Naive thymus-derived CD4-positive, alpha-beta T cell (primary cell): ENCODE measurements around the gene GNG13. TPM values are rescaled to one million over a fixed set of nuclear protein-coding genes. Genes with fewer than 3 reads are reported as not detected.

Experiments
- ATAC-seq: fragments of 150-1000 bp; cut with Tn5 transposase; 2 replicates; pipeline ENCODE4 v1.10.0; 2021; ENCODE audit warnings: mild to moderate bottlenecking, moderate library complexity
- CTCF ChIA-PET: fragments of 350-600 bp; sonication (Branson Sonifier 250); formaldehyde crosslinking; loops from one replicate; lab custom pipeline; 2021; ENCODE audit warnings: antibody characterized with exemption; lab: Charles Lee
- POLR2A ChIA-PET: fragments of 350-600 bp; sonication (Branson Sonifier 250); formaldehyde crosslinking; loops from one replicate; lab custom pipeline; 2021; ENCODE audit warnings: antibody characterized with exemption, inconsistent platforms; lab: Charles Lee
- DNase-seq, 9 donors: peaks; one replicate each; pipeline versions ENCODE4 v3.0.0 to v3.0.0-alpha.2; 2020 to 2022; ENCODE audit warnings: mixed read lengths in 1 of 9
- H3K27ac ChIP-seq: one replicate; pipeline ENCODE4 v1.7.0; 2013; ENCODE audit warnings: mild to moderate bottlenecking, low read depth, low read length, moderate library complexity
- H3K27me3 ChIP-seq, 2 donors: one replicate each; pipeline ENCODE4 v1.7.0; 2013; ENCODE audit warnings: low read length in 2 of 2, mild to moderate bottlenecking in 2 of 2, moderate library complexity in 2 of 2; ENCODE audit not compliant: control insufficient read depth in 2 of 2, insufficient read depth in 2 of 2
- H3K36me3 ChIP-seq, 3 experiments: 1 replicate in 2 of 3; 2 replicates in 1 of 3; pipeline ENCODE4 v1.7.0; 2013; ENCODE audit warnings: low read length in 3 of 3, mild to moderate bottlenecking in 3 of 3, moderate library complexity in 1 of 3; ENCODE audit not compliant: insufficient read depth in 3 of 3, control insufficient read depth in 2 of 3
- H3K4me1 ChIP-seq, 2 donors: one replicate each; pipeline ENCODE4 v1.7.0; 2013; ENCODE audit warnings: low read length in 2 of 2, mild to moderate bottlenecking in 2 of 2, moderate library complexity in 1 of 2; ENCODE audit not compliant: control insufficient read depth in 2 of 2, insufficient read depth in 2 of 2
- H3K4me3 ChIP-seq: 2 replicates; pipeline ENCODE4 v1.7.0; 2013; ENCODE audit warnings: mild to moderate bottlenecking, low read length
- H3K9me3 ChIP-seq, 3 experiments: 1 replicate in 2 of 3; 2 replicates in 1 of 3; pipeline ENCODE4 v1.7.0; 2013; ENCODE audit warnings: low read length in 3 of 3; ENCODE audit not compliant: control insufficient read depth in 2 of 3
- H3K27ac Mint-ChIP-seq, 9 donors: one replicate each; pipeline ENCODE4 v1.8.0; 2020 to 2022; ENCODE audit warnings: mixed read lengths in 9 of 9, mild to moderate bottlenecking in 8 of 9, moderate library complexity in 5 of 9, inconsistent platforms in 2 of 9
- H3K27me3 Mint-ChIP-seq, 5 donors: one replicate each; pipeline ENCODE4 v1.8.0; 2021 to 2022; ENCODE audit warnings: mixed read lengths in 5 of 5, mild to moderate bottlenecking in 1 of 5
- H3K36me3 Mint-ChIP-seq, 5 donors: one replicate each; pipeline ENCODE4 v1.8.0; 2020 to 2022; ENCODE audit warnings: mixed read lengths in 5 of 5, mild to moderate bottlenecking in 3 of 5, inconsistent platforms in 1 of 5
- H3K4me1 Mint-ChIP-seq, 7 donors: one replicate each; pipeline ENCODE4 v1.8.0; 2020 to 2022; ENCODE audit warnings: mixed read lengths in 7 of 7, mild to moderate bottlenecking in 3 of 7, inconsistent platforms in 1 of 7
- H3K4me3 Mint-ChIP-seq, 10 donors: one replicate each; pipeline ENCODE4 v1.8.0; 2020 to 2022; ENCODE audit warnings: mild to moderate bottlenecking in 10 of 10, mixed read lengths in 10 of 10, moderate library complexity in 6 of 10, inconsistent platforms in 2 of 10
- H3K9me3 Mint-ChIP-seq, 11 donors: one replicate each; pipeline ENCODE4 v1.8.0; 2020 to 2022; ENCODE audit warnings: mixed read lengths in 11 of 11, mild to moderate bottlenecking in 4 of 11, inconsistent platforms in 1 of 11, moderate library complexity in 1 of 11
- intact Hi-C, 2 donors: fragments of 100-400 bp; cut with micrococcal nuclease; formaldehyde crosslinking; loops; one replicate each; pipeline ENCODE4 v1.15.1; 2023
- polyA plus RNA-seq, 2 donors: library from polyadenylated mRNA; unstranded; fragments of 300-500 nt; fragmentation: Illumina TruSeq; gene quantifications; one replicate each; pipeline ENCODE4 v1.2.3, GENCODE V29; 2021
- total RNA-seq, 6 experiments: library from RNA in 5 of 6; stranded (reverse) in 5 of 6; gene quantifications; 1 replicate in 5 of 6; 2 replicates in 1 of 6; pipeline ENCODE4 v1.2.3 and lab custom pipeline; 2021 to 2026

GNG13 gene
- total and polyA plus RNA-seq, 7 experiments from 2014 or later: not detected

- peaks cover 0 to 8% (median 3%) of the 10 kb centered on the region in 5 donors for H3K27me3 Mint-ChIP-seq
- ATAC-seq: no peak
- intact Hi-C loops: no loop called here
- ChIA-PET POLR2A (no interaction called here), CTCF (no interaction called here)
- H3K27ac Mint-ChIP-seq: no peak overlapping the region
- no peaks in the 10 kb centered on the region for H3K4me1 ChIP-seq
- no peaks in the 10 kb centered on the region for H3K9me3 ChIP-seq
- peaks cover 0 to 3% (median 0%) of the 10 kb centered on the region in 7 donors for H3K4me1 Mint-ChIP-seq
- no peak for DNase-seq
- no peaks in the 10 kb centered on the region for H3K36me3 ChIP-seq
- H3K27me3 ChIP-seq: no peaks in the 10 kb centered on the region
- no peak overlapping the region for H3K4me3 Mint-ChIP-seq
- peaks cover 0 to 6% (median 0%) of the 10 kb centered on the region in 5 donors for H3K36me3 Mint-ChIP-seq
- no peak overlapping the region for H3K27ac ChIP-seq
- H3K9me3 Mint-ChIP-seq: peaks cover 0 to 2% (median 0%) of the 10 kb centered on the region in 11 donors
- no peak overlapping the region for H3K4me3 ChIP-seq
Observed at GRCh38 chr16:800834-801511, 439 bp upstream of the GNG13 start.

- ATAC-seq (no peak), DNase-seq (no peak)
- Mint-ChIP-seq H3K9me3 (peaks cover 0 to 2% (median 0%) of the 10 kb centered on the region in 11 donors), H3K4me1 (peaks cover 0 to 3% (median 0%) of the 10 kb centered on the region in 7 donors), H3K4me3 (no peak overlapping the region), H3K36me3 (peaks cover 0 to 6% (median 0%) of the 10 kb centered on the region in 5 donors), H3K27me3 (peaks cover 0 to 8% (median 3%) of the 10 kb centered on the region in 5 donors), H3K27ac (no peak overlapping the region)
- Histone ChIP-seq H3K4me3 (no peak overlapping the region), H3K9me3 (no peaks in the 10 kb centered on the region), H3K27me3 (no peaks in the 10 kb centered on the region), H3K4me1 (no peaks in the 10 kb centered on the region), H3K36me3 (no peaks in the 10 kb centered on the region), H3K27ac (no peak overlapping the region)
- intact Hi-C loops: no loop called here
- ChIA-PET CTCF (no interaction called here), POLR2A (no interaction called here)
Observed at GRCh38 chr16:799111-799947, 1.2 kb downstream of the GNG13 start.

- ChIA-PET CTCF (no interaction called here), POLR2A (no interaction called here)
- Histone ChIP-seq H3K4me1 (no peaks in the 10 kb centered on the region), H3K4me3 (no peak overlapping the region), H3K27me3 (no peaks in the 10 kb centered on the region), H3K27ac (no peak overlapping the region), H3K36me3 (peaks cover 0 to under 1% (median 0%) of the 10 kb centered on the region in 3 experiments), H3K9me3 (no peaks in the 10 kb centered on the region)
- intact Hi-C loops: no loop called here
- peaks cover 0 to 8% (median 3%) of the 10 kb centered on the region in 5 donors for H3K27me3 Mint-ChIP-seq
- no peak overlapping the region for H3K4me3 Mint-ChIP-seq
- H3K36me3 Mint-ChIP-seq: peaks cover 0 to 6% (median 0%) of the 10 kb centered on the region in 5 donors
- peaks cover 0 to 3% (median 0%) of the 10 kb centered on the region in 7 donors for H3K4me1 Mint-ChIP-seq
- no peak overlapping the region for H3K27ac Mint-ChIP-seq
- ATAC-seq (no peak), DNase-seq (no peak)
- H3K9me3 Mint-ChIP-seq: peaks cover 0 to 2% (median 0%) of the 10 kb centered on the region in 11 donors
Observed at GRCh38 chr16:798666-799065, 1.9 kb downstream of the GNG13 start.

GRCh38 chr16:797686-798085, 2.8 kb downstream of the GNG13 start:
- Mint-ChIP-seq H3K27me3 (peaks cover 0 to 8% (median 3%) of the 10 kb centered on the region in 5 donors), H3K9me3 (peaks cover 0 to 2% (median 0%) of the 10 kb centered on the region in 11 donors), H3K27ac (no peak overlapping the region), H3K4me3 (no peak overlapping the region), H3K36me3 (peaks cover 0 to 6% (median 0%) of the 10 kb centered on the region in 5 donors), H3K4me1 (peaks cover 0 to 3% (median 0%) of the 10 kb centered on the region in 7 donors)
- no peaks in the 10 kb centered on the region for H3K27me3 ChIP-seq
- peaks cover 0 to 6% (median 0%) of the 10 kb centered on the region in 3 experiments for H3K36me3 ChIP-seq
- POLR2A ChIA-PET: no interaction called here
- ATAC-seq: no peak
- H3K4me1 ChIP-seq: no peaks in the 10 kb centered on the region
- intact Hi-C loops: no loop called here
- no peaks in the 10 kb centered on the region for H3K9me3 ChIP-seq
- CTCF ChIA-PET: no interaction called here
- no peak overlapping the region for H3K27ac ChIP-seq
- no peak for DNase-seq
- no peak overlapping the region for H3K4me3 ChIP-seq

GRCh38 chr16:797120-797420, 3.5 kb downstream of the GNG13 start:
- ATAC-seq: peak; percentile 28
- no peak overlapping the region for H3K4me3 ChIP-seq
- Mint-ChIP-seq H3K9me3 (peaks cover 0 to 2% (median 0%) of the 10 kb centered on the region in 11 donors), H3K27me3 (peaks cover 0 to 8% (median 2%) of the 10 kb centered on the region in 5 donors), H3K4me3 (no peak overlapping the region), H3K4me1 (peaks cover 0 to 3% (median 0%) of the 10 kb centered on the region in 7 donors), H3K27ac (no peak overlapping the region), H3K36me3 (peaks cover 0 to 6% (median 0%) of the 10 kb centered on the region in 5 donors)
- no peak for DNase-seq
- intact Hi-C loops: no loop called here
- H3K36me3 ChIP-seq: peaks cover 0 to 6% (median 0%) of the 10 kb centered on the region in 3 experiments
- no peaks in the 10 kb centered on the region for H3K4me1 ChIP-seq
- no peaks in the 10 kb centered on the region for H3K9me3 ChIP-seq
- H3K27me3 ChIP-seq: no peaks in the 10 kb centered on the region
- CTCF ChIA-PET: no interaction called here
- POLR2A ChIA-PET: no interaction called here
- no peak overlapping the region for H3K27ac ChIP-seq

GRCh38 chr16:796296-797119, 4.0 kb downstream of the GNG13 start:
- no peak for DNase-seq
- POLR2A ChIA-PET: no interaction called here
- no peak overlapping the region for H3K27ac ChIP-seq

More at GRCh38 chr16:796296-797119, 4.0 kb downstream of the GNG13 start:
- Mint-ChIP-seq H3K36me3 (peaks cover 0 to 6% (median 0%) of the 10 kb centered on the region in 5 donors), H3K27me3 (peaks cover 0 to 8% (median 0%) of the 10 kb centered on the region in 5 donors), H3K4me3 (no peak overlapping the region), H3K27ac (no peak overlapping the region), H3K9me3 (peaks cover 0 to 2% (median 0%) of the 10 kb centered on the region in 11 donors), H3K4me1 (peaks cover 0 to 3% (median 0%) of the 10 kb centered on the region in 7 donors)
- Histone ChIP-seq H3K36me3 (peaks cover 0 to 12% (median 0%) of the 10 kb centered on the region in 3 experiments), H3K9me3 (no peaks in the 10 kb centered on the region), H3K4me1 (no peaks in the 10 kb centered on the region), H3K27me3 (no peaks in the 10 kb centered on the region), H3K4me3 (no peak overlapping the region)
- ATAC-seq: no peak
- intact Hi-C loops: no loop called here
- CTCF ChIA-PET: interaction anchor here (0.6 kb wide), 1 partner anchor 30 kb away, joined by 3 read pairs; no protein-coding TSS in a partner anchor
